T-cell (primary cell): Measurements from ENCODE around the gene CHAF1A. TPM values are rescaled to one million over a fixed set of nuclear protein-coding genes. Genes with fewer than 3 reads are reported as not detected.

Source experiments
- ATAC-seq, 4 experiments: fragments of 200-7000 bp in 3 of 4; fragments of 150-1000 bp in 1 of 4; cut with Tn5 transposase; replicated peaks in 1 of 4; 1 replicate in 3 of 4; 2 replicates in 1 of 4; pipeline ENCODE4 v1.10.0; 2021; ENCODE audit warnings: moderate library complexity in 3 of 4, mild to moderate bottlenecking in 2 of 4, moderate number of reproducible peaks in 1 of 4
- CTCF ChIA-PET, 2 donors: fragments of 300-600 bp; sonication (Branson Sonifier 250); formaldehyde crosslinking; loops; one replicate each; lab custom pipeline; 2022; ENCODE audit warnings: antibody characterized with exemption in 2 of 2; lab: Charles Lee
- POLR2A ChIA-PET, 2 donors: fragments of 300-600 bp; sonication (Branson Sonifier 250); formaldehyde crosslinking; loops; one replicate each; lab custom pipeline; 2022; ENCODE audit warnings: antibody characterized with exemption in 2 of 2; lab: Charles Lee
- DNase-seq, 35 experiments: peaks; one replicate each; pipeline versions ENCODE4 v3.0.0 to v3.0.0-alpha.2; 2013 to 2023
- H3K27ac ChIP-seq: one replicate; pipeline ENCODE4 v1.5.1; 2013; ENCODE audit warnings: low read length
- H3K27me3 ChIP-seq, 2 experiments: replicated peaks in 1 of 2; 1 replicate in 1 of 2; 2 replicates in 1 of 2; pipeline versions ENCODE4 v1.6.1 to v1.7.0; 2013; ENCODE audit warnings: low read length in 1 of 2, mixed read lengths in 1 of 2; ENCODE audit not compliant: control insufficient read depth in 2 of 2, insufficient read depth in 2 of 2; ENCODE audit errors: extremely low read depth in 1 of 2
- H3K36me3 ChIP-seq, 2 donors: 1 replicate in 1 of 2; 2 replicates in 1 of 2; pipeline versions ENCODE4 v1.6.1 to v1.7.0; 2013; ENCODE audit warnings: low read length in 1 of 2; ENCODE audit not compliant: control insufficient read depth in 2 of 2, insufficient read depth in 1 of 2; ENCODE audit errors: extremely low read depth in 1 of 2
- H3K4me1 ChIP-seq, 2 experiments: 1 replicate in 1 of 2; 2 replicates in 1 of 2; pipeline versions ENCODE4 v1.6.1 to v1.7.0; 2013; ENCODE audit warnings: low read length in 2 of 2, mixed read lengths in 1 of 2; ENCODE audit not compliant: insufficient read depth in 2 of 2, control insufficient read depth in 1 of 2; ENCODE audit errors: extremely low read depth in 1 of 2
- H3K4me3 ChIP-seq, 2 donors: 1 replicate in 1 of 2; 2 replicates in 1 of 2; pipeline versions ENCODE4 v1.5.1 to v1.7.0; 2013; ENCODE audit warnings: mild to moderate bottlenecking in 2 of 2, low read length in 1 of 2, moderate library complexity in 1 of 2; ENCODE audit not compliant: control insufficient read depth in 1 of 2; ENCODE audit errors: extremely low read depth in 1 of 2
- H3K9me3 ChIP-seq: 2 replicates; pipeline ENCODE4 v1.7.0; 2013
- H3K27ac Mint-ChIP-seq, 2 donors: one replicate each; pipeline ENCODE4 v1.8.0; 2020 to 2021; ENCODE audit warnings: mild to moderate bottlenecking in 2 of 2, mixed read lengths in 2 of 2
- H3K27me3 Mint-ChIP-seq, 2 donors: one replicate each; pipeline ENCODE4 v1.8.0; 2021 to 2022; ENCODE audit warnings: mixed read lengths in 2 of 2
- H3K36me3 Mint-ChIP-seq: one replicate; pipeline ENCODE4 v1.8.0; 2021; ENCODE audit warnings: mixed read lengths
- H3K4me1 Mint-ChIP-seq, 3 donors: one replicate each; pipeline ENCODE4 v1.8.0; 2020 to 2022; ENCODE audit warnings: mixed read lengths in 3 of 3, mild to moderate bottlenecking in 1 of 3
- H3K4me3 Mint-ChIP-seq, 3 donors: one replicate each; pipeline ENCODE4 v1.8.0; 2020 to 2022; ENCODE audit warnings: mild to moderate bottlenecking in 3 of 3, mixed read lengths in 3 of 3, moderate library complexity in 3 of 3
- H3K9me3 Mint-ChIP-seq, 3 donors: one replicate each; pipeline ENCODE4 v1.8.0; 2020 to 2022; ENCODE audit warnings: mixed read lengths in 3 of 3
- WGBS: methylation state at CpG from one replicate; pipeline ENCODE4 v1.1.5; 2013; ENCODE audit warnings: missing lambda C conversion rate; ENCODE audit not compliant: insufficient coverage; 5-methylcytosine and 5-hydroxymethylcytosine counted together
- total RNA-seq, 35 experiments: library from RNA in 6 of 35; stranded (reverse) in 6 of 35; fragments of 120-200 nt in 1 of 35; gene quantifications; one replicate each; pipeline versions ENCODE4 v1.2.1 to v1.2.4 and lab custom pipeline; 2013 to 2026

The CHAF1A gene
- total RNA-seq, 5 donors from 2014 or later (not counting 1 experiment from before 2014, with no cell fraction given) = 14.4 to 27.3 (median 16.5) TPM

GRCh38 chr19:4444765-4445741 is 42.6 kb downstream of the CHAF1A start:
- no peaks in the 10 kb centered on the region for H3K27me3 ChIP-seq
- Mint-ChIP-seq H3K27ac (no peak overlapping the region), H3K36me3 (peaks cover 14% of the 10 kb centered on the region), H3K27me3 (no peaks in the 10 kb centered on the region), H3K4me3 (no peak overlapping the region), H3K4me1 (peaks cover 0 to 6% (median 2%) of the 10 kb centered on the region in 3 donors), H3K9me3 (no peaks in the 10 kb centered on the region)
- ChIA-PET CTCF (no interaction called here), POLR2A (no interaction called here)
- peaks cover 29 to 54% of the 10 kb centered on the region in 2 donors for H3K36me3 ChIP-seq
- H3K4me1 ChIP-seq = no peaks in the 10 kb centered on the region
- H3K4me3 ChIP-seq = no peak overlapping the region
- H3K9me3 ChIP-seq = no peaks in the 10 kb centered on the region
- no peak for DNase-seq
- no peak overlapping the region for H3K27ac ChIP-seq
- ATAC-seq = no peak
- WGBS = 90% methylated on average over 29 of the region's 36 CpGs

DNA sequence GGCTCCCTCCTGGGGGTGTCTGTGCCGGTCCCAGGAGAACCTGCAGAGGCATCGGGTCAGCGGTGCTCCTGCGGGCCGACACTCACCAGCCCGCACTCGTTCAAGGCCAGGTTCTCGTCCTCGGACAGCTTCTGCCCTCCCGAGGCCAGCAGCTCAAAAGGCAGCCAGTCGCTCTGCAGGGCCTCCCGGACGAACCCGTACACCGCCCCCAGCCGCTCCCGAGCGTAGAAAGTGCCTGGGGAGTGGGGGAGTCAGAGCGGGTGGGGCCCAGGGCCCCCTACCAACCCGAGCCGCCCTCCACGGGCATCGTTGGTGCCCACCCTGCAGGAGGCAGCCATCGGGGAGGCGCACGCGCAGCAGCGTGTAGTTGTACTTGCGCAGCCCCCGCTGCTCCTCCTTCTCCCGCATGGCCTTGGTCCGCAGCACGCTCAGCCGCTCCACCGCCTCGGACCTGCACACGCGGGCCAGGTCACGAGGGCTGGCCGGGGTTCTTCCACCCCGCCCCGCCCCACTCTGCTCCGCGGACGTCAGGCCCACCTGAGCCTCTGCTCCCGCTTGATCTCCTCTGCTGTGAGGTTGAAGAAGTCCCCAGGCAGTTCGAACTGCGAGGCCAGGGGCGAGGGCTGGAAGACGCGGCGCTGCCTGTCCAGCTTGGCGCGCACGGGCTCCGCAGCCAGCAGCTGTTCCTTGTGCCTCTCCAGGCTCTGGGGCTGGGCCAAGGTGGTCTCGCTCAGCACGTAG is 43.7 kb downstream of the CHAF1A start:
- H3K36me3 ChIP-seq = peaks cover 29 to 55% of the 10 kb centered on the region in 2 donors
- WGBS = 97% methylated on average over 53 of the region's 58 CpGs
- H3K27ac Mint-ChIP-seq = no peak overlapping the region
- no peak overlapping the region for H3K4me3 ChIP-seq
- H3K9me3 Mint-ChIP-seq = no peaks in the 10 kb centered on the region
- H3K27me3 Mint-ChIP-seq = no peaks in the 10 kb centered on the region
- DNase-seq (no peak), ATAC-seq (no peak)
- H3K36me3 Mint-ChIP-seq = peaks cover 18% of the 10 kb centered on the region
- H3K27me3 ChIP-seq = no peaks in the 10 kb centered on the region
- no peaks in the 10 kb centered on the region for H3K9me3 ChIP-seq
- H3K4me1 ChIP-seq = no peaks in the 10 kb centered on the region
- POLR2A ChIA-PET = no interaction called here
- no peak overlapping the region for H3K4me3 Mint-ChIP-seq
- H3K27ac ChIP-seq = no peak overlapping the region
- H3K4me1 Mint-ChIP-seq = peaks cover 0 to 6% (median 2%) of the 10 kb centered on the region in 3 donors
- CTCF ChIA-PET = no interaction called here

- no peaks in the 10 kb centered on the region for H3K27me3 Mint-ChIP-seq
- Histone ChIP-seq H3K9me3 (no peaks in the 10 kb centered on the region), H3K27me3 (no peaks in the 10 kb centered on the region), H3K36me3 (peaks cover 29 to 56% of the 10 kb centered on the region in 2 donors), H3K4me1 (no peaks in the 10 kb centered on the region), H3K27ac (no peak overlapping the region), H3K4me3 (no peak overlapping the region)
- ATAC-seq = no peak
- H3K9me3 Mint-ChIP-seq = no peaks in the 10 kb centered on the region
- CTCF ChIA-PET = no interaction called here
- POLR2A ChIA-PET = no interaction called here
- DNase-seq = no peak
- peaks cover 18% of the 10 kb centered on the region for H3K36me3 Mint-ChIP-seq
- peaks cover 0 to 6% (median 2%) of the 10 kb centered on the region in 3 donors for H3K4me1 Mint-ChIP-seq
- no peak overlapping the region for H3K27ac Mint-ChIP-seq
- WGBS = 84% methylated on average over 12 of the region's 15 CpGs
- no peak overlapping the region for H3K4me3 Mint-ChIP-seq
These were observed 44.3 kb downstream of the CHAF1A start for GRCh38 chr19:4446704-4447200.

GRCh38 chr19:4447327-4448146 is 45.1 kb downstream of the CHAF1A start:
- ATAC-seq (no peak), DNase-seq (no peak)
- CTCF ChIA-PET = no interaction called here
- Mint-ChIP-seq H3K4me1 (peaks cover 0 to under 1% (median 0%) of the 10 kb centered on the region in 3 donors), H3K36me3 (peaks cover 18% of the 10 kb centered on the region), H3K9me3 (no peaks in the 10 kb centered on the region), H3K27me3 (no peaks in the 10 kb centered on the region), H3K4me3 (no peak overlapping the region), H3K27ac (no peak overlapping the region)
- WGBS = 95% methylated on average over 20 of the region's 28 CpGs
- Histone ChIP-seq H3K36me3 (peaks cover 29 to 60% of the 10 kb centered on the region in 2 donors), H3K27me3 (no peaks in the 10 kb centered on the region), H3K27ac (no peak overlapping the region), H3K9me3 (no peaks in the 10 kb centered on the region), H3K4me1 (no peaks in the 10 kb centered on the region), H3K4me3 (no peak overlapping the region)
- POLR2A ChIA-PET = no interaction called here

DNA sequence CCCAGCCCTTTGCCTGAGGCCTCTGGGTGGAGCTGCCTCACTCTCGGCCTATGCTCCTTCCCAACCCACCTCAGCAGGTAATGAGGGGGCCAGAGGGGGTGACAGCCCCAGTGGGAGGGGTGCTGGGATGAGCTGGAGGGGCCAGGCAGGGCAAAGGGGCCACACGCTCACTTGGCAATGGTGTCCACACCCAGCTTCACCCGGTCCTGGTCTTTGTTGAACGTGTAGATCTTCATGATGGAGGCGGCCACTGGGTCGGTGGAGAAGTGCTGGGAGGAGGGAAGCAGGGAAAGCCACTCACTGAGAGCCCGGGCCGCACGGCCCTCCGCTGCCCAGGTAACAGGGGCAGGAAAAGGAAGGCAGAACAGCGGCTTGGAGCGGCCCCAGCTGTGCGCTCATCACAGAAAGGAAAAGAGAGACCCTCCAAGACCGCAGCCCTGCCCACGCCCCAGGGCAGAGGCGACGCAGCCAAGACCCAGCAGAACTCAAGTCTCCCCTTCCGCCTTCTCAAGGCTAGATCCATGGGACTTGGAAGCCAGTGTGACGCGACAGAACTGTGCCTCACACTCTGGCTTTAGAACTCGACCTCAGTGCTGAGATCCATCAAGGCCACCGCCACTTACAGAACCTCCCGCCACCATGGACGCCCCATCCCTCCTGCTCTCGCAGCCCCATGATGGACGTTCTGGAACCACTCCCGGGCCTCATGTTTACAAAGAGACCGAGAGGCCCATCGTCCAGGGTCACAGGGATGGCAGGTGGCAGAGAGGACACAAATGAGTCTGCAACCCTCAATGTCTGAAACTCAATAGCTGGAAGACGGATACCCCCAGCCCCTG is 45.9 kb downstream of the CHAF1A start:
- ChIA-PET POLR2A (no interaction called here), CTCF (no interaction called here)
- DNase-seq = no peak
- Histone ChIP-seq H3K9me3 (no peaks in the 10 kb centered on the region), H3K4me1 (no peaks in the 10 kb centered on the region), H3K4me3 (no peak overlapping the region), H3K27ac (no peak overlapping the region), H3K27me3 (no peaks in the 10 kb centered on the region), H3K36me3 (peaks cover 30 to 69% of the 10 kb centered on the region in 2 donors)
- ATAC-seq = no peak
- H3K27ac Mint-ChIP-seq = no peak overlapping the region
- H3K36me3 Mint-ChIP-seq = peaks cover 18% of the 10 kb centered on the region
- H3K27me3 Mint-ChIP-seq = no peaks in the 10 kb centered on the region
- WGBS = 92% methylated on average over 24 of the region's 30 CpGs
- no peaks in the 10 kb centered on the region for H3K4me1 Mint-ChIP-seq
- H3K9me3 Mint-ChIP-seq = no peaks in the 10 kb centered on the region
- no peak overlapping the region for H3K4me3 Mint-ChIP-seq
